ENCODE measurements around the gene OR13J1.

DNA sequence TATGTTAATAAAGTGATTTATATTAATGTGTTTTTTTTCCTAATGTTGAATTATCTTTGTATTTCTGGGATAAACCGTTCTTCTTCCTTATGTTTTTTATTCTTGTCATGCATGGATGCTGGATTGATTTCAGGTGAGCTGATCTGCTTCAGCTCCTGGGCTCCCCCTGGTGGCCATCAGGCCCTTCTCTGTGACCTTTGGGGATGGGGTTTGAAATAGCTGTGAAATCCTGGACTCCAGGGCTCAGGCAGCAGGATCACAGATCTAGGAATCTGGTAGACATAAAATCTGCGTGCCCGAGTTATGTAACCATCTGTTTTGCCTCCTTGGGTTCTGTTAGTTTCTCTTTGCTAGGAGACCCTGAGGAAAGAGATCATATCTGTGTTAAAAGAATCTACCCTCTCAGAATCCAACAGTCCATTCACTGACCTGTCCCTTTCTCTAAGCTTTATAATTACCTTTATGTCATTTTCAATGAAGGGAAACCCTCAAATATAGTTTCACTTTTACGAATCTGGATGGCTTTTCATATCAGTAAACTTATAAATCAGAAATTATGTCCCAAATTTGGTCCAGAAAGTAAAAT, 12.2 kb upstream of the OR13J1 start:
- no peak for TF ChIP-seq CREB1 (CRISPR knock-in tag; IDR thresholded peaks at IDR 0.05)
- TF ChIP-seq, protein P1, sequence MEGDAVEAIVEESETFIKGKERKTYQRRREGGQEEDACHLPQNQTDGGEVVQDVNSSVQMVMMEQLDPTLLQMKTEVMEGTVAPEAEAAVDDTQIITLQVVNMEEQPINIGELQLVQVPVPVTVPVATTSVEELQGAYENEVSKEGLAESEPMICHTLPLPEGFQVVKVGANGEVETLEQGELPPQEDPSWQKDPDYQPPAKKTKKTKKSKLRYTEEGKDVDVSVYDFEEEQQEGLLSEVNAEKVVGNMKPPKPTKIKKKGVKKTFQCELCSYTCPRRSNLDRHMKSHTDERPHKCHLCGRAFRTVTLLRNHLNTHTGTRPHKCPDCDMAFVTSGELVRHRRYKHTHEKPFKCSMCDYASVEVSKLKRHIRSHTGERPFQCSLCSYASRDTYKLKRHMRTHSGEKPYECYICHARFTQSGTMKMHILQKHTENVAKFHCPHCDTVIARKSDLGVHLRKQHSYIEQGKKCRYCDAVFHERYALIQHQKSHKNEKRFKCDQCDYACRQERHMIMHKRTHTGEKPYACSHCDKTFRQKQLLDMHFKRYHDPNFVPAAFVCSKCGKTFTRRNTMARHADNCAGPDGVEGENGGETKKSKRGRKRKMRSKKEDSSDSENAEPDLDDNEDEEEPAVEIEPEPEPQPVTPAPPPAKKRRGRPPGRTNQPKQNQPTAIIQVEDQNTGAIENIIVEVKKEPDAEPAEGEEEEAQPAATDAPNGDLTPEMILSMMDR (IDR thresholded peaks at IDR 0.05) = peak; percentile 87
- no peak for TF ChIP-seq RORB (CRISPR knock-in tag; IDR thresholded peaks at IDR 0.05)
- TF ChIP-seq MAX (CRISPR knock-in tag; IDR thresholded peaks at IDR 0.05) = no peak
- TF ChIP-seq ZNF232 (CRISPR knock-in tag; IDR thresholded peaks at IDR 0.05) = no peak
- TF ChIP-seq NR1H2 (CRISPR knock-in tag; IDR thresholded peaks at IDR 0.05) = no peak
- TF ChIP-seq FOXP1 (CRISPR knock-in tag; IDR thresholded peaks at IDR 0.05; ENCODE audit: borderline replicate concordance) = no peak
